SIG-M5 treated with dmso at 0.1 percent for 504 hours (cell line): ENCODE measurements around the gene KRT222.

Source experiments
- DNase-seq: peaks from one replicate; lab custom pipeline; 2025; ENCODE audit not compliant: unreplicated experiment; lab: John Stamatoyannopoulos, UW

The KRT222 gene

GRCh38 chr17:40659911-40660310 is 5.1 kb downstream of the KRT222 start:
- DNase-seq, result no peak

- DNase-seq, result no peak
These were observed 6.6 kb downstream of the KRT222 start for GRCh38 chr17:40658396-40658795.

- DNase-seq, result no peak
These were observed 13.0 kb downstream of the KRT222 start for GRCh38 chr17:40651939-40652338.

- no peak for DNase-seq
These were observed 16.5 kb downstream of the KRT222 start for GRCh38 chr17:40648384-40648968.

DNA sequence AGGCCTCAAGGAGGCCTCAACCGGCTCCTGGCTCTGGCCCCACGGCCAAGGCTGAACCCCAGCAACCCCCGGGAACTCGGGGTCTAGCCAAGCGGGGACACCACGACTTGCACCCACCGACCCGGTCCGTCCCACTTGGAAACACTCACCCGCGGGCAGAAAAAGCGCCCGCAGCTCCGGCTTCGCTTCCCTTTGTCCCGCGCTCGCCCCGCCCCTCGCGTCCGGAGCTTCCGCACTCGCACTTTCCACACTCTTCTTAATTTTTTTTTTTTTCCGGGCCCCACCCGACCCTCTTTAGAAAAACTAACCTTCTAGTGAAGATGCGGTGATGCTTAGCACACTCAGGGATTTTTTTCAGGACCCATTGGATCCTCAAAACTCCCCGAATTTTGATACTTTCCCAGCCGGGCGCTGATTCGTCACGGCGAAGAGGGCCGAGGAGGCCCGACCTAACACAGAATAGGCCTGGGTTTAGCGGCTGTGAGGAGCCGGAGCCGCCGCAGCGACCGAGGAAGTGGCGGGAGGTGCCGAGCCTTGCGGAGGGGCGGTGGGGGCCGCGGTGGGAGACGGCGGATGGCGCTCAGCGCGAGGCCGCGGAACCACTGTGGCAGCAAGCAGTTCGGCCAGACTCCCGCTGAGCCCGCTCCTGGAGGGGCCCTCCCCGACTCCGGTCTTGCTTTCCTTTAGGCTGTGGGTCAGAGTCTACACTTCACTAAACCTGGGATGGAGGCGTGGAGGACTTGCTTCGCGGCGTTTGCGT is 17.2 kb downstream of the KRT222 start, which contains the start of gene SMARCE1:
Gene SMARCE1, minus strand, starts transcription at position 195 of the 760 bp plus-strand sequence. CDS start 2,016 bp downstream, outside the sequence.
- DNase-seq, result peak; percentile 71

GRCh38 chr17:40646791-40647623 is 18.0 kb downstream of the KRT222 start:
- peak; percentile 65 for DNase-seq

DNA sequence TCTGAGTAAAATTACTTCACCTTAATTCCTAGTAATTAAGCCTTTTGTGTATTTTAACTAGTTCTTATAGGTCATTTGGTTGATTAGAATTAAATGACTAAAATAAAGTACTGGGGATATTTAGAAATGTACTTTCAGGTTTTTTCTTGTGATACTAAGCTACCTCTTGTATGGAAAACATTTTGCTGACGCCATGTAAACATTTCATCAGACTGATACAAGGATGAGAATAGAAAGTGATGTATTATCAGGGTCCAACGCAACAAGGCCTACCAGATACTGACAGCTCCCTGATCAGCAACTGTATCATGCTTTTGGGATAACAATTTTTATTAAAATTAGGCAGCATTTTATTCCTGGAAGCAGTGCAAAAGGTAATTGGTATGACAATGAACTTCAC is 19.0 kb downstream of the KRT222 start:
- no peak for DNase-seq

GRCh38 chr17:40645291-40645690 is 19.7 kb downstream of the KRT222 start:
- no peak for DNase-seq

- no peak for DNase-seq
These were observed 27.0 kb downstream of the KRT222 start for GRCh38 chr17:40637931-40638330.

DNA sequence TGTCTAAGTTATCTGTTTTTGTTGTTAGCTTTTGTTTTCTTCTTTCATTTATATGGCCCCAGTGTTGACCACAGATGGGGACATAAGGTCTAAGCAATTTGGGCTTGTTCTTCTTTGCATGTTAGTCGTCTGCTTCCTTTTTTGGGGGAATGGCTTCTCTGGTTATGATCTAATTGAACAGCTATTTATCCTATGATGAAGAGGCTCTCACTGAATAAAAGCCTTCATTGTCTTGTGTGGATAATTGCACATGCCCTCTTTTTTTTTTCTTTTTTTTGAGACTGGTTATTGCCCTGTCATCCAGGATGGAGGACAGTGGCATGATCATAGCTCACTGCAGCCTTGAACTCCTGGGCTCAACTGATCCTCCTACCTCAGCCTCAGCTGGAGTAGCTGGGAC is 31.1 kb downstream of the KRT222 start:
- DNase-seq, result no peak

- no peak for DNase-seq
These were observed 32.8 kb downstream of the KRT222 start for GRCh38 chr17:40632216-40632615.

- no peak for DNase-seq
These were observed 35.1 kb downstream of the KRT222 start for GRCh38 chr17:40629842-40630241.

GRCh38 chr17:40625311-40625710 is 39.7 kb downstream of the KRT222 start:
- DNase-seq, result no peak

DNA sequence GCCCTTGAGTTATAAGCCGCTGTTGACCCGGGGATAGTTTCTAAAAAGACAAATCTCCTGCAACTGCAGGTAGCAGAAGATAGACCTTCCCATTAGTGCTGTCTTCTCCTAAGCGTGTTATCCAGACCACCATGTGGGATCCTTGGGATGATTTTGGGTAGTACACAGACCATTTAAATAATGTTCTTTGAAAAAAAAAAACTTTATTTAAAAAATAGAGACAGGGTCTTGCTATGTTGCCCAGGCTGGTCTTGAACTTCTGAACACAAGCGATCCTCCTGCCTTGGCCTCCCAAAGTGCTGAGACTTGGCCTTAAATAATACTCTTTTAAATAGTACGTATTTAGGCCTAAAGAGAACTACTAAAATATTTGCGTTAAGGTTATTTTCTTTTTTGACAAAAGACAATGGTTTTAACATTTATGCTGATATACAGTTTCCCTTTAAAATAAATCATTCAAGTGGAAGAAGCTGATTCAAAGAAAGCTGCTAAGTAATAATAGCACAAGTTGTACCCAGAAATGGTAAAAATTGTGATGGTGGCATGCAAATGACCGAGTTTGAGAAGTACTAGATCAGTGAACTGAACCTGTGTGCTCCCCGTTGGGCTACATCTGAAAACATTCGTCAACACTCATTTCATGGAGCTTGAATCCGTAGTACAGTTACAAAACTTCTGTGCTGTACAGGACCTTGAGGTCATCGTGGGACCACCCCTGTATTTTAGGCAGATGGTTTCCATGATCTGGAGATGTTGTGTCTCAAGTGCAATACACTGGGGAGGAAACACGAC is 41.4 kb downstream of the KRT222 start:
- no peak for DNase-seq

GRCh38 chr17:40622509-40622928 is 42.5 kb downstream of the KRT222 start:
- peak; percentile 37 for DNase-seq

DNA sequence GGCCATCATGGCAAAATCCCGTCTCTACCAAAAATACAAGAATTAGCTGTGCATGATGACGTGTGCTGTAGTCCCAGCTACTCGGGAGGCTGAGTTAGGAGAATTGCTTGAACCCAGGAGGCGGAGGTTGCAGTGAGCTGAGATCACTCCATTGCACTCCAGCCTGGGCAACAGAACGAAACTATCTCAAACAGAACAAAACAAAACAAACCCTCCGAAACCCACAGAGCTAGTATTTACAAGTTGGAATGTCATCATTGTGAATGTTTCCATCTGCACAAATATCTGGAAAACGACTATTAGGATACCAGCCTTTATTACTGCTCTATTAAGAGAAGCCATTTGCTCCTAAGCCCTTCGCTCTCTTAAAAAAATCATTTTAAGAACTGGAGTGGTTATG is 43.4 kb downstream of the KRT222 start:
- DNase-seq, result no peak

DNA sequence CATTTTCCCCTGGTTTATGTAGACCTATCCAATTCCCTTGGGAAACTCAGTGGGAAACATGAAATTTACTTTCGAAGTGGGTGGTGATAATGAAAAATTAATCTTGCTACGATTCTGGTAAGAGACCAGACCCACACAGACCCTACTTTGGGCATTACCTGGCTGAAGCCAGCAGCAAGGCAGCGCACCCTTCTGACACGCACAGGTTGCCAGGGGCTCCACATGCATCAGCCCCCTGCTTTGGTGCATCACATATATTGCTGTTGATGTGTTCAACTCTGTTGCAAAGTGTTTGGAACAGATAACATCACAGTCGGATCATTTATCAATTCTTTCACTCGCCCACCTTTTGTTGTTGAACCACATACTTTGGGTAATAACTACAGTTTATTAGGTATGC is 44.0 kb downstream of the KRT222 start:
- no peak for DNase-seq

DNA sequence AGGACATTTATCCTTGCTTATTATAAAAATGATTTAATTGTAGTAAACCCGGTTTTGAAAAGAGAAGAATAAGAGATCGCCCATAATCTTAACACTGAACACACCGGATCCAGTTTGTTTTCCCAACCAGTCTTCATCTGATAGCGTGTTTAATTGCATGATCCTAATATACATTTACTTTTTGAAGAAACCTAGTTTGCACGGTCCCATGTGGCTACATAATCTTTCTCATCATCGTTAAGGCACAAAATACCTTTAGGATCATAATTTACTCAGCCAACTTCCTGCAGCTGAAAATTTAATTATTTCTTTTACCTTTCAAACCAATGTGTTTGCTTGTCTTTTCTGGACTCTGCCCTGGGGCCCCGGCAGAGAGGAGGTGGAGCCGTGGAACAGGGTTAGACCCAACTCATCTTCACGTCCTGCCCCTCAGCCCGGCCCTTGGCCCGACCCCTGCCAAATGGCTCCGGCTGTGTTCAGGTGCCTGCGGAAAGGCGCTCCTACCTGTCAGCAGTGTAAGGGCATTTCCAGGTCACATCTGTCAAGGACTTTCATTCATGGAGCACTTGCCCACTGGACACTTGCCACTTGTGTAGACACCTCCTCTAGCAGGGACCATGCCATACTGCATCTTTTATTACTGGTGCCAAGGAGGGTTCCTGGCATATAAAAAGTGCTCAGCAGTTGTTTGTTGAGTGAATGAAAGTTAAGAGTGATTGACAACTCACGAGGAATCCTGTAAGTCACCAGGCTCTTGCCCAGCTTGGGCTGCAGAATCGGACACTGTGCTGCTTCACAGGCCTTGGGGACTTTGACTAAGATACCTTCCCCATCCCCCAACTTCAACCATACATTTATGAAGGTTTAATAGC is 46.0 kb downstream of the KRT222 start:
- no peak for DNase-seq

- peak; percentile 37 for DNase-seq
These were observed 47.2 kb downstream of the KRT222 start for GRCh38 chr17:40617678-40618240.

DNA sequence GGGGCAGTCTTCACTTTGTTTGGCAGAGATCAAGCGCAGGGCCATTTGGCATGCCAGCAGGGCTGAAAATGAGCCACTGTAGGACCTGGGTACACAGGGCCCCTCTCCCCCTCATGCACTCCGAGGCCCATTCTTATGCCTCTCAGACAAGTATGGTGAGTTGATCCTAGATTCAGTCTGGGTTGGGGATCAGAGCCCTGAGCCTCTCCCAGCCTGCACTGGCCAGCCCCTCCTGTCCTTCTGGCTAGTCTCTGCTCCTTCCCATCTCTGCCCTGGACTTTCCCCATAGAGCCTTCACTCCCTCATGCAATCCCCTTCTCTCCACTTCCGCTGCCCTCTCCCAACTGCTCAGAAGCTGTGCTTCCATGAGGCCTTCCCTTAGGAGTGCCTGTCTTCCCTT is 48.4 kb downstream of the KRT222 start:
- no peak for DNase-seq
